Measurements from ENCODE around the gene ATE1. TPM values are rescaled to one million over a fixed set of nuclear protein-coding genes. Genes with fewer than 3 reads are reported as not detected.
"Not testable (repeated sequence)": the region's sequence is repeated elsewhere in the genome, so short reads cannot be mapped to it uniquely, and the experiment has no call there.

The ATE1 gene
- polyA plus RNA-seq (2012; ENCODE audit: insufficient read depth, insufficient read length, low read depth): 20.3 TPM

DNA sequence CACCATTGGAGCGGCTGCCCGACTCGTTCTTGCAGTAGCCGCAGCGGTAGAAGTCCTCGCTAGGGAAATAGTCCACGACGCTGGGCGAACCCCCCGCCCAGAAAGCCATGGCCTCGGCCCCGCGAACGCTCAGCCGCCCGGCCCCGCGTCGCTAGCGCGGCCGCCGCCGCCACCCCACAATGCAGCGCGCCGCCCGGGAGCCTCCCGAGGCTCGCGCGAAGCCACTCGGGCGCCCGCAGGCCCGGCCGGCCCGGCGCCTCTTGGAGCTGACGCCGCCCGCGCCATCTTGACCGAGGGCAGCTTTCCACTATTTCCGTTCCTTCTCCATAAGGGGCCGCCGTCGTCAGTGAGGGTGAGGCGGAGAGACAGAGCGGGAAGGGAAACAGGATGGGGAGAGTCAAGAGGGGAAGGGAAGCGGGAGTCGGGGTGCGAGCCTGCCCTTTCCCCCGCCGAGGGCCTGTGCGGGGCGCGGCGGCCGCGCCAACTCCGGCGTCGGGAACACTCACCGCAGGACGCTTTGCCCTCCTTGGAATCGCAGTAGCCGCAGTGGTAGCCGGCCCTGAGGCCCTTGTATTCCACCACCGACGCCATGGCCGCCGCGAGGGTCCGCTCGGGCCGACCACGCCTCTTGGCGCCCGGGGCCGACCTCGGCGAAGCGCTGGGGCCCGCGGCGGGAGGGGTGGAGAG, at the start of gene ATE1:
Gene ATE1 (minus strand): TSS at position 191 of the 687 bp plus-strand sequence. CDS start 82 bp downstream, at position 109.
- Histone ChIP-seq H3K9me3 (no peaks in the 10 kb centered on the region), H3K4me3 (ENCODE audit: low read depth, low read length) (peak within 1 kb of the TSS; percentile 84), H3K4me1 (peaks cover under 1% of the 10 kb centered on the region), H3K36me3 (peaks cover 8% of the 10 kb centered on the region), H3K27me3 (no peaks in the 10 kb centered on the region)
- DNase-seq: peak; percentile 92
- TF ChIP-seq, protein P1, sequence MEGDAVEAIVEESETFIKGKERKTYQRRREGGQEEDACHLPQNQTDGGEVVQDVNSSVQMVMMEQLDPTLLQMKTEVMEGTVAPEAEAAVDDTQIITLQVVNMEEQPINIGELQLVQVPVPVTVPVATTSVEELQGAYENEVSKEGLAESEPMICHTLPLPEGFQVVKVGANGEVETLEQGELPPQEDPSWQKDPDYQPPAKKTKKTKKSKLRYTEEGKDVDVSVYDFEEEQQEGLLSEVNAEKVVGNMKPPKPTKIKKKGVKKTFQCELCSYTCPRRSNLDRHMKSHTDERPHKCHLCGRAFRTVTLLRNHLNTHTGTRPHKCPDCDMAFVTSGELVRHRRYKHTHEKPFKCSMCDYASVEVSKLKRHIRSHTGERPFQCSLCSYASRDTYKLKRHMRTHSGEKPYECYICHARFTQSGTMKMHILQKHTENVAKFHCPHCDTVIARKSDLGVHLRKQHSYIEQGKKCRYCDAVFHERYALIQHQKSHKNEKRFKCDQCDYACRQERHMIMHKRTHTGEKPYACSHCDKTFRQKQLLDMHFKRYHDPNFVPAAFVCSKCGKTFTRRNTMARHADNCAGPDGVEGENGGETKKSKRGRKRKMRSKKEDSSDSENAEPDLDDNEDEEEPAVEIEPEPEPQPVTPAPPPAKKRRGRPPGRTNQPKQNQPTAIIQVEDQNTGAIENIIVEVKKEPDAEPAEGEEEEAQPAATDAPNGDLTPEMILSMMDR (IDR thresholded peaks at IDR 0.05; ENCODE audit: low read depth, low read length): no peak

DNA sequence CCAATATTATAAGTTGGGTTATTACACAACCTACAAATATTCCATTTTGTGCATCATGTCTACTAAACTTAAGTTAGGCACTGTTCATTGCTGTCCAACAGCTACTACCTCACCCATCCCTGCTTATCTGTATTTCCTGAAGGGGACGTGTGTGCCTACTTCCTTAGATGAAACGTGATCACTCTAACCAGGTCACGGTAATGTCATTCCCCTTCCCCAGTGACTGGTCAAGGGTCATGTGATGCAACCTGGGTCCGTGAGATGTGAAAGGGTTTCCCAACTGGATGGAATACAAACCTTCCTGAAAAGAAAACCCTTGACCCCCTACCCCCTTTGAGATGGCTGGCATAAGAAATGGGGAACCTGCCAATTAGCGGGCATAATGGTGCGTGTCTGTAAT, 48.8 kb upstream of the ATE1 start:
- TF ChIP-seq, protein P1 (IDR thresholded peaks at IDR 0.05; ENCODE audit: low read depth, low read length): no peak
- Histone ChIP-seq H3K27me3 (no peaks in the 10 kb centered on the region), H3K9me3 (no peaks in the 10 kb centered on the region), H3K4me3 (ENCODE audit: low read depth, low read length) (no peak overlapping the region), H3K36me3 (peaks cover 11% of the 10 kb centered on the region; the same call in 1 of the 2 replicates), H3K4me1 (no peaks in the 10 kb centered on the region)
- DNase-seq: no peak

DNA sequence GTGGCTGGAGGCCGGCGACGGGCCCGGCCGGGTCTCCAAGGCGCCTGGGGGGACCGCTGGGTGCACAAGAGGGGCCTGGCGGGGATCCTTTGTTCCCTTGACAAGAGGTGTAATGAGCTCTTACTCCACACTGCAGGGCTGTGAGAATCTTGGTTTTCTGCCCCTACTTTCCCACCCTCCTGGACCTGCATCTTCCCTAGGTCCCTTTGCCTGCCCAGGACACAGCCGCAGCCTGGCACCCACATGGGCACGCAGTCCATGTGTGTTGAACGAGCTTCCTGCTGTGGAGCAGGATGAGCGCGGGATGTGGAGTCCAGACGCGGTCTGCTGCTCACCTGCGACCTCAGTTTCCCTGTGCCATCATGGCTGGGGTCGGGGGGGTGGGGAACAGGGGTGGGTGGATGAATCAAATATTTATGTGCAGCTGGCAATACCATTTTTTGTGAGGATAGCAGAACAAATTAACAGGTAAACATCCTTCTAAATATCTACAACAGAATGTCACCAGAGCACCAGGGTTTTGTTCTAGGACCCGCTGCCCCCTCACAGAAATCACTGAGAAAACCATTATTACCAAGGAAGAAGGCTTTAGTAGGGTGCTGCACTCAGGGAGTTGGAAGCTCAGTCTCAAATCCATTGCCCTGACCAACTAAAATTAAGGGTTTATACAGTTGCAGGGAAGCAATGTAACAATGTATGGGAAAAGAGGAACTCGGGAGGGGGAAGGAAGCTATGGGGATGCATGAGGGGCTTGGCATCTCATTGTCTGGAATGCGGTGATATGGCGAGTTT, 47.7 kb upstream of the ATE1 start:
- H3K4me3 ChIP-seq (ENCODE audit: low read depth, low read length): peak overlapping the region; percentile 73
- no peaks in the 10 kb centered on the region for H3K27me3 ChIP-seq
- TF ChIP-seq, protein P1 (IDR thresholded peaks at IDR 0.05; ENCODE audit: low read depth, low read length): no peak; the same call in 1 of the 2 replicates
- peaks cover 15% of the 10 kb centered on the region; the same call in 1 of the 2 replicates for H3K36me3 ChIP-seq
- no peak for DNase-seq
- H3K4me1 ChIP-seq: no peaks in the 10 kb centered on the region
- no peaks in the 10 kb centered on the region for H3K9me3 ChIP-seq

DNA sequence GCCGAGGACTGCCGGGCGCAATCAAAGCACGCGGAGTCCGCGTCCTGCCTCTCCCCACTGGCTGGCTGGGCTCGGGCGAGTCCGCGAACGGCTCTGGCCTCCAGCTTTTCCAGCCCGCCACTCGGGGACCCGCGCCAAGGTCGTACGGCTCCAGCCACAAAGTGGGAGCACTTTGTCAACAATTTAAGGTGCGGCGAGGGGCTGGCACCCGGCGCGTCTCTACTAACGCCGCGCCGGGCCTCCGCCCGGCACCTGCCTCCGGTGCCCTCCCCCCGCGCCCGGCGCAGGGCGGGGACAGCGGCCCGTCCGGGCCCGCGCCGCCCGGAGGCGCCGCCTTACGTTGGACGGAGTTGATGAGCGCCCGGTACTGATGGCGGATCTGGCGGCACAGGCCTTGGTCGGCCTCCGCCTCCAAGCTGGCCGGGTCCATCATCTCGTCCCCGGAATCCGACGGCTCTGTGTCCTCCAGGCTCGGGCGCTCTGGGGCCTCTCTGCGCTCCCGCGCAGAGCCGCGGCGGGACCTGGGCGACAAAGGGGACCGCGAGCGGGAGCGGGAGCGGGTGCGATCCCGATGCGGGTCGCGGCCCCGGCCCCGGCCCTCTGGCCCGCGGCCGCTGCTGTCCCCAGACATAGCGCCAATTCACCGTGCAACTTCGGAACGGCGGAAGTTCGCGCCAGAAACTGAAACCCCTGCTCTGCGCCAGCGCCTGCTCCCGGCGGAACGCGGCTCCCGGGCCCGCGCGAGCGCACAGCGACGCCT, 46.9 kb upstream of the ATE1 start, which contains the start of gene NSMCE4A:
Gene NSMCE4A (minus strand): TSS at position 683 of the 760 bp plus-strand sequence. CDS start 52 bp downstream, at position 631.
- H3K9me3 ChIP-seq: no peaks in the 10 kb centered on the region
- DNase-seq: peak; percentile 86
- H3K4me3 ChIP-seq (ENCODE audit: low read depth, low read length): peak within 1 kb of the TSS; percentile 73
- H3K27me3 ChIP-seq: no peaks in the 10 kb centered on the region
- H3K36me3 ChIP-seq: peaks cover 18% of the 10 kb centered on the region; the same call in 1 of the 2 replicates
- TF ChIP-seq, protein P1 (IDR thresholded peaks at IDR 0.05; ENCODE audit: low read depth, low read length): peak; percentile 49; the same call in 1 of the 2 replicates
- no peaks in the 10 kb centered on the region for H3K4me1 ChIP-seq

DNA sequence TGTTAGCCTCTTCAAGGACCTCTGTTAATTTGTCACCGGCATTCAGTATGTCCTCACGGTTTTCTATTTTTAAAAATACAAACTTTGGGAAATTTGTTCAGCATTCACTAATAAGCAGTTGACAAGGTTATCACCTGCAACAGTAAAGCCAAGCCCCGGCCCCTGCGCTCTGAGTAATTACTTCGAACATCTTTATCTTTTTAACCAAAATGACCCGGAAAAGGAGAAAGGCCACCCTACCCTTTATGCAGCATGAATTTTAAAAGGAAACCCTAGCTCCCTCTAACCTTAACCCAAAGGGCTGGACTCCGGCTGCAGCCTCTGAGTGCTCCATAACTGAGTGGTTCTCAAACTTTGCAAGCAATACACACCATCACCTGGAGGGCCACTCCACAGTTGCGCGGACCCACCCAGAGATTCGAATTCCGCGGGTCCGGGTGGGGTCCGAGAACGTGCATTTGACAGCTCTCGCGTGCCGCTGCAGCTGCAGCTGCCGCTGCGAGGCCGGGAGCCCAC, 46.2 kb upstream of the ATE1 start:
- no peaks in the 10 kb centered on the region for H3K27me3 ChIP-seq
- no peaks in the 10 kb centered on the region for H3K4me1 ChIP-seq
- H3K9me3 ChIP-seq: no peaks in the 10 kb centered on the region
- no peak for DNase-seq
- H3K36me3 ChIP-seq: peaks cover 19% of the 10 kb centered on the region; the same call in 1 of the 2 replicates
- peak overlapping the region; percentile 73 for H3K4me3 ChIP-seq (ENCODE audit: low read depth, low read length)
- TF ChIP-seq, protein P1 (IDR thresholded peaks at IDR 0.05; ENCODE audit: low read depth, low read length): no peak

DNA sequence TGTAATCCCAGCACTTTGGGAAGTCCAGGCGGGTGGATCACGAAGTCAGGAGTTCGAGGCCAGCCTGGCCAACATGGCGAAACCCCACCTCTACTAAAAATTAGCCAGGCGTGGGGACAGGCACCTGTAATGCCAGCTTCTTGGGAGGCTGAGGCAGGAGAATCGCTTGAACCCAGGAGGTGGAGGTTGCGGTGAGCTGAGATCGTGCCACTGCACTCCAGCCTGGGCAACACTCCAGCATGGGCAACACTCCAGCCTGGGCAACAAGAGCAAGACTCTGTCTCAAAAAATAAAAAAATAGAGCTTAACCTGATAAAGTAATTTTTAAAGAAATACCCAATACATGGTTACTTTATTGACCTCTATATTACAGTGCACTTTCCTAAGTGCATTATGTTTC, 41.3 kb upstream of the ATE1 start:
- not testable (repeated sequence) for DNase-seq; H3K9me3 ChIP-seq; H3K4me1 ChIP-seq; H3K27me3 ChIP-seq; H3K4me3 ChIP-seq (ENCODE audit: low read depth, low read length)
- peaks cover 42% of the 10 kb centered on the region for H3K36me3 ChIP-seq

All from BE2C (cell line).